Mammary microvascular endothelial cell (primary cell): ENCODE data around the gene LGALS13. TPM values are rescaled to one million over a fixed set of nuclear protein-coding genes. Genes with fewer than 3 reads are reported as not detected.

Source experiments
- total RNA-seq: library from RNA; depleted of rRNA; stranded (reverse); fragments of >200 nt; gene quantifications from 2 replicates; pipeline ENCODE4 v1.2.3, GENCODE V29; 2015

The LGALS13 gene
- total RNA-seq = not detected in 2 replicates

GRCh38 chr19:39602224-39602623 is at the start of gene LGALS13:
Gene LGALS13, plus strand, starts transcription at chr19:39602524. Its CDS starts 45 bp downstream, at chr19:39602569.

GRCh38 chr19:39655613-39656012 is 53.3 kb downstream of the LGALS13 start, which contains the start of gene LGALS16:
Gene LGALS16, plus strand, starts transcription at chr19:39655913. Its CDS starts 49 bp downstream, at chr19:39655962.

Other genes with a start within 250 kb of the LGALS13 start
- gene PAF1, start 211.4 kb upstream of the LGALS13 start, total RNA-seq = 39.4 and 49.1 TPM in 2 replicates
- 19.3 and 25.0 TPM in 2 replicates for gene MED29, start 211.1 kb upstream of the LGALS13 start, total RNA-seq
- 17.3 and 17.5 TPM in 2 replicates for gene ZFP36, start 195.7 kb upstream of the LGALS13 start, total RNA-seq
- gene PLEKHG2, start 189.9 kb upstream of the LGALS13 start, total RNA-seq = 8.9 and 16.5 TPM in 2 replicates
- gene RPS16, start 166.6 kb upstream of the LGALS13 start, total RNA-seq = 1,349 and 1,363 TPM in 2 replicates
- 72.3 and 79.9 TPM in 2 replicates for gene SUPT5H, start 156.9 kb upstream of the LGALS13 start, total RNA-seq
- 106 and 118 TPM in 2 replicates for gene TIMM50, start 121.7 kb upstream of the LGALS13 start, total RNA-seq
- gene DLL3, start 103.6 kb upstream of the LGALS13 start, total RNA-seq = 0.53 and 1.0 TPM in 2 replicates
- not detected in 2 replicates for gene SELENOV, start 87.4 kb upstream of the LGALS13 start, total RNA-seq
- 3.1 and 3.9 TPM in 2 replicates for gene EID2B, start 69.7 kb upstream of the LGALS13 start, total RNA-seq
- 11.6 and 13.0 TPM in 2 replicates for gene EID2, start 62.4 kb upstream of the LGALS13 start, total RNA-seq
- not detected in 2 replicates for gene LGALS16, start 53.4 kb downstream of the LGALS13 start, total RNA-seq
- gene LGALS14, start 102.0 kb downstream of the LGALS13 start, total RNA-seq = not detected in 2 replicates
- not detected in 2 replicates for gene CLC, start 135.5 kb downstream of the LGALS13 start, total RNA-seq
- gene LEUTX, start 176.3 kb downstream of the LGALS13 start, total RNA-seq = not detected in 2 replicates
- 11.7 and 16.8 TPM in 2 replicates for gene DYRK1B, start 231.6 kb downstream of the LGALS13 start, total RNA-seq
- gene FBL, start 243.9 kb downstream of the LGALS13 start, total RNA-seq = 163 and 170 TPM in 2 replicates